ENCODE data around the gene DNMBP. TPM values are rescaled to one million over a fixed set of nuclear protein-coding genes. Genes with fewer than 3 reads are reported as not detected.

The DNMBP gene
- total and polyA plus RNA-seq, 2 of the 8 experiments (the other 6 are each of a cell fraction or from before 2014, with no cell fraction given): 19.1 to 26.4 TPM

- no peak for TF ChIP-seq CHD7 (IDR thresholded peaks at IDR 0.05; ENCODE audit: insufficient replicate concordance, low read length)
- no peak for TF ChIP-seq SRF (IDR thresholded peaks at IDR 0.05; ENCODE audit: low read depth, low read length)
- TF ChIP-seq SIX5 (IDR thresholded peaks at IDR 0.05; ENCODE audit: low read depth, low read length): no peak
- no peak for TF ChIP-seq SIN3A (conservative IDR thresholded peaks at IDR 0.05 in 1 of 2, IDR thresholded peaks at IDR 0.05 in 1 of 2; ENCODE audit: low read depth in 1 of 2, low read length in 2 of 2)
- no peak for TF ChIP-seq RNF2 (IDR thresholded peaks at IDR 0.05; ENCODE audit: borderline replicate concordance, low read depth, low read length, missing control alignments, poor library complexity, severe bottlenecking)
- no peak for TF ChIP-seq JUND (IDR thresholded peaks at IDR 0.05; ENCODE audit: low read length)
- no peak for TF ChIP-seq KDM1A (IDR thresholded peaks at IDR 0.05; ENCODE audit: borderline replicate concordance, low read length)
- TF ChIP-seq TBP (IDR thresholded peaks at IDR 0.05; ENCODE audit: low read depth, low read length): no peak
- TF ChIP-seq NANOG (IDR thresholded peaks at IDR 0.05; ENCODE audit: insufficient read depth, low read depth, low read length, poor library complexity, severe bottlenecking): no peak
Measured at GRCh38 chr10:99984211-99985034, 25.3 kb downstream of the DNMBP start (continued).

All from H1 (cell line).